GM18526 (cell line): Measurements from ENCODE around the gene ZMAT1.

Experiments
- POLR2A ChIP-seq: IDR thresholded peaks from 3 replicates; pipeline ENCODE4 v1.6.1; 2011; ENCODE audit not compliant: insufficient read length; ENCODE audit errors: extremely low read depth

ZMAT1 gene

GRCh38 chrX:101931488-101932248 lies at the start of gene ZMAT1:
Gene ZMAT1, minus strand, starts transcription at chrX:101932027. Its CDS starts 19 bp downstream, at chrX:101932008.
- TF ChIP-seq POLR2A: peak; percentile 71

- no peak for TF ChIP-seq POLR2A
Observed at GRCh38 chrX:101977106-101977505, 45.3 kb upstream of the ZMAT1 start.

GRCh38 chrX:101973066-101973465 lies 41.2 kb upstream of the ZMAT1 start:
- no peak for TF ChIP-seq POLR2A

GRCh38 chrX:101958139-101958538 lies 26.3 kb upstream of the ZMAT1 start:
- TF ChIP-seq POLR2A: no peak

- no peak for TF ChIP-seq POLR2A
Observed at GRCh38 chrX:101957174-101957573, 25.3 kb upstream of the ZMAT1 start.

GRCh38 chrX:101956556-101956955 lies 24.7 kb upstream of the ZMAT1 start:
- no peak for TF ChIP-seq POLR2A

GRCh38 chrX:101950581-101950980 lies 18.8 kb upstream of the ZMAT1 start:
- no peak for TF ChIP-seq POLR2A

- no peak for TF ChIP-seq POLR2A
Observed at GRCh38 chrX:101932249-101932570, 383 bp upstream of the ZMAT1 start.

GRCh38 chrX:101931136-101931487 lies 715 bp downstream of the ZMAT1 start:
- TF ChIP-seq POLR2A: no peak

- no peak for TF ChIP-seq POLR2A
Observed at GRCh38 chrX:101925733-101926132, 6.1 kb downstream of the ZMAT1 start.

- TF ChIP-seq POLR2A: no peak
Observed at GRCh38 chrX:101918751-101919150, 13.1 kb downstream of the ZMAT1 start.

- no peak for TF ChIP-seq POLR2A
Observed at GRCh38 chrX:101906136-101906796, 25.6 kb downstream of the ZMAT1 start.

GRCh38 chrX:101904996-101905395 lies 26.8 kb downstream of the ZMAT1 start:
- TF ChIP-seq POLR2A: no peak
